GM10248 (cell line): ENCODE results near the gene IARS2.

Experiments
- CTCF ChIA-PET: fragments of 300-600 bp; sonication (Branson Sonifier 250); formaldehyde crosslinking; extraction: SDS; loops from one replicate; lab custom pipeline; 2021; ENCODE audit warnings: antibody characterized with exemption; lab: Yijun Ruan, JAX
- POLR2A ChIA-PET: fragments of 350-650 bp; sonication (Branson Sonifier 250); formaldehyde crosslinking; extraction: SDS; loops from one replicate; lab custom pipeline; 2020; ENCODE audit warnings: antibody characterized with exemption; lab: Yijun Ruan, JAX
- DNase-seq: peaks from one replicate; pipeline ENCODE4 v3.0.0; 2012; ENCODE audit errors: extremely low spot score
- TF ChIP-seq, protein P1 (sequence below): IDR thresholded peaks from 2 replicates; pipeline ENCODE4 v1.5.1; 2012; ENCODE audit warnings: mild to moderate bottlenecking, low read depth; ENCODE audit errors: extremely low read depth, missing control alignments, control extremely low read depth

IARS2 gene

GRCh38 chr1:220113136-220113695 lies 19.3 kb downstream of the IARS2 start:
- TF ChIP-seq, protein P1, sequence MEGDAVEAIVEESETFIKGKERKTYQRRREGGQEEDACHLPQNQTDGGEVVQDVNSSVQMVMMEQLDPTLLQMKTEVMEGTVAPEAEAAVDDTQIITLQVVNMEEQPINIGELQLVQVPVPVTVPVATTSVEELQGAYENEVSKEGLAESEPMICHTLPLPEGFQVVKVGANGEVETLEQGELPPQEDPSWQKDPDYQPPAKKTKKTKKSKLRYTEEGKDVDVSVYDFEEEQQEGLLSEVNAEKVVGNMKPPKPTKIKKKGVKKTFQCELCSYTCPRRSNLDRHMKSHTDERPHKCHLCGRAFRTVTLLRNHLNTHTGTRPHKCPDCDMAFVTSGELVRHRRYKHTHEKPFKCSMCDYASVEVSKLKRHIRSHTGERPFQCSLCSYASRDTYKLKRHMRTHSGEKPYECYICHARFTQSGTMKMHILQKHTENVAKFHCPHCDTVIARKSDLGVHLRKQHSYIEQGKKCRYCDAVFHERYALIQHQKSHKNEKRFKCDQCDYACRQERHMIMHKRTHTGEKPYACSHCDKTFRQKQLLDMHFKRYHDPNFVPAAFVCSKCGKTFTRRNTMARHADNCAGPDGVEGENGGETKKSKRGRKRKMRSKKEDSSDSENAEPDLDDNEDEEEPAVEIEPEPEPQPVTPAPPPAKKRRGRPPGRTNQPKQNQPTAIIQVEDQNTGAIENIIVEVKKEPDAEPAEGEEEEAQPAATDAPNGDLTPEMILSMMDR, result peak; percentile 43
- ChIA-PET CTCF (interaction anchor here (0.8 to 3.2 kb wide), 17 partner anchors 8 to 664 kb away, joined by 3 to 15 read pairs (median 4); no protein-coding TSS in a partner anchor), POLR2A (no interaction called here)
- peak; percentile 36 for DNase-seq

DNA sequence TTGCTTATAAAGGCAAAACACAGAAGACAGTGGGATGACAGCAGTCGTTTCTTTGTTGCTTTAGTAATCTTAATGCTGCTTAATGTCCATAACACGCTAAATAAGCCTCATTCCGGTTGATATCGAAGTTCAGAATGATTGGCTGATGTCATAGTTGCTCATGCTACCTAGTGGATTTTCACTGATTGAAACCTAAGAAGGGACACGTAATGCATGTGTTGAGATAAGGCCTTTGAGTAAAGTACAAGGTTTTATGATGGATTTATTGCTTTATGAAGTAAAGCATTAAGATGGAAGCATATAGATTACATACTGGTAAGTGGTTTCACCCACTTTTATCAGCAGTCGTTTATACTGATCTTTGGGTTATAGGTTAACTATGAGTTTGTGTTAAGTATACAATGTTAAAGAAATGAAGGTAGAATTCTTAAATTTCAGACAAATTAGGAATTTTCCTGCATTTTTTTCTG lies 25.1 kb downstream of the IARS2 start:
- POLR2A ChIA-PET, result no interaction called here

GRCh38 chr1:220121791-220122530 lies 28.0 kb downstream of the IARS2 start:
- DNase-seq, result peak; percentile 24
- CTCF ChIA-PET, result interaction anchor here (1.2 to 2.2 kb wide), 3 partner anchors 10 to 110 kb away, joined by 3 to 12 read pairs (median 4); no protein-coding TSS in a partner anchor
- TF ChIP-seq, protein P1, result no peak
- POLR2A ChIA-PET, result interaction anchor here (0.6 kb wide), 1 partner anchor 52 kb away, joined by 5 read pairs; no protein-coding TSS in a partner anchor

More for the DNA sequence above, 25.1 kb downstream of the IARS2 start:
- no peak for DNase-seq
- TF ChIP-seq, protein P1, result no peak
- CTCF ChIA-PET, result interaction anchor here (1.5 kb wide), 1 partner anchor 19 kb away, joined by 3 read pairs; no protein-coding TSS in a partner anchor

- no peak for DNase-seq
- TF ChIP-seq, protein P1, result no peak
- ChIA-PET CTCF (interaction anchor here (0.9 to 2.5 kb wide), 7 partner anchors 10 to 125 kb away, joined by 3 to 15 read pairs (median 5); no protein-coding TSS in a partner anchor), POLR2A (interaction anchor here (0.6 kb wide), 1 partner anchor 51 kb away, joined by 5 read pairs; no protein-coding TSS in a partner anchor)
Observed at GRCh38 chr1:220123066-220123465, 29.1 kb downstream of the IARS2 start.

- DNase-seq, result no peak
- POLR2A ChIA-PET, result no interaction called here
Observed at GRCh38 chr1:220123889-220124288, 30.0 kb downstream of the IARS2 start.

More at GRCh38 chr1:220123889-220124288, 30.0 kb downstream of the IARS2 start:
- TF ChIP-seq, protein P1, result peak; percentile 20
- CTCF ChIA-PET, result interaction anchor here (0.7 to 2.5 kb wide), 8 partner anchors 11 to 126 kb away, joined by 3 to 15 read pairs (median 4); no protein-coding TSS in a partner anchor
